Osteoblast (primary cell): ENCODE measurements around the gene MLN. TPM values are rescaled to one million over a fixed set of nuclear protein-coding genes. Genes with fewer than 3 reads are reported as not detected.
A peak's percentile ranks its signal among the peaks of the same experiment; 100 is the strongest.

Experiments
- DNase-seq: peaks from one replicate; pipeline ENCODE4 v3.0.0; 2011; ENCODE audit warnings: low spot score, mixed read lengths; ENCODE audit not compliant: insufficient read length; ENCODE audit errors: missing footprints
- H2AFZ ChIP-seq: 2 replicates; pipeline ENCODE4 v1.6.0; 2011; ENCODE audit warnings: mild to moderate bottlenecking, low read length
- H3K27ac ChIP-seq: 2 replicates; pipeline ENCODE4 v1.5.1; 2011; ENCODE audit warnings: mild to moderate bottlenecking, low read depth, low read length, moderate library complexity
- H3K27me3 ChIP-seq: 2 replicates; pipeline ENCODE4 v1.6.0; 2012; ENCODE audit warnings: mild to moderate bottlenecking, control low read depth, inconsistent platforms, low read length, moderate library complexity; ENCODE audit not compliant: insufficient read depth
- H3K36me3 ChIP-seq: 2 replicates; pipeline ENCODE4 v1.5.1; 2011; ENCODE audit warnings: mild to moderate bottlenecking, low read length, control low read depth, moderate library complexity; ENCODE audit not compliant: insufficient read depth
- H3K4me1 ChIP-seq: 2 replicates; pipeline ENCODE4 v1.5.1; 2011; ENCODE audit warnings: mild to moderate bottlenecking, low read length, control low read depth, moderate library complexity; ENCODE audit not compliant: insufficient read depth
- H3K4me2 ChIP-seq: 2 replicates; pipeline ENCODE4 v1.6.0; 2011; ENCODE audit warnings: mild to moderate bottlenecking, low read length; ENCODE audit not compliant: insufficient read depth
- H3K4me3 ChIP-seq: fragments of 200-600 bp; sonication (generic); 3 replicates; pipeline ENCODE4 v1.5.1; 2012; ENCODE audit warnings: mild to moderate bottlenecking, low read length, inconsistent platforms; ENCODE audit not compliant: insufficient read depth
- H3K79me2 ChIP-seq: 2 replicates; pipeline ENCODE4 v1.6.0; 2012; ENCODE audit warnings: mild to moderate bottlenecking, low read length, control low read depth, inconsistent platforms; ENCODE audit not compliant: insufficient read depth
- H3K9me3 ChIP-seq: 2 replicates; pipeline ENCODE4 v1.5.1; 2011; ENCODE audit warnings: low read depth, low read length, control low read depth
- H4K20me1 ChIP-seq: 2 replicates; pipeline ENCODE4 v1.6.0; 2012; ENCODE audit warnings: mild to moderate bottlenecking, low read length, control low read depth; ENCODE audit not compliant: insufficient read depth
- total RNA-seq: library from RNA; depleted of rRNA; stranded (reverse); fragments of >200 nt; gene quantifications from 2 replicates; pipeline ENCODE4 v1.2.3, GENCODE V29; 2012
- TF ChIP-seq, protein P1 (sequence below): IDR thresholded peaks from 2 replicates; pipeline ENCODE4 v1.5.1; 2011; ENCODE audit warnings: mild to moderate bottlenecking, low read depth, low read length, moderate library complexity; ENCODE audit errors: extremely low read depth

The MLN gene
- total RNA-seq, 1 donor, result not detected

GRCh38 chr6:33766921-33767907 is 36.6 kb downstream of the MLN start:
- no peaks in the 10 kb centered on the region for H3K9me3 ChIP-seq
- H2AFZ ChIP-seq, result no peak overlapping the region
- peaks cover 1% of the 10 kb centered on the region for H3K36me3 ChIP-seq
- peak; percentile 34 for DNase-seq
- H3K27me3 ChIP-seq, result no peaks in the 10 kb centered on the region
- no peaks in the 10 kb centered on the region for H3K79me2 ChIP-seq
- H3K4me2 ChIP-seq, result no peak overlapping the region
- no peaks in the 10 kb centered on the region for H4K20me1 ChIP-seq
- H3K4me1 ChIP-seq, result peaks cover 34% of the 10 kb centered on the region
- no peak overlapping the region for H3K27ac ChIP-seq
- TF ChIP-seq, protein P1, sequence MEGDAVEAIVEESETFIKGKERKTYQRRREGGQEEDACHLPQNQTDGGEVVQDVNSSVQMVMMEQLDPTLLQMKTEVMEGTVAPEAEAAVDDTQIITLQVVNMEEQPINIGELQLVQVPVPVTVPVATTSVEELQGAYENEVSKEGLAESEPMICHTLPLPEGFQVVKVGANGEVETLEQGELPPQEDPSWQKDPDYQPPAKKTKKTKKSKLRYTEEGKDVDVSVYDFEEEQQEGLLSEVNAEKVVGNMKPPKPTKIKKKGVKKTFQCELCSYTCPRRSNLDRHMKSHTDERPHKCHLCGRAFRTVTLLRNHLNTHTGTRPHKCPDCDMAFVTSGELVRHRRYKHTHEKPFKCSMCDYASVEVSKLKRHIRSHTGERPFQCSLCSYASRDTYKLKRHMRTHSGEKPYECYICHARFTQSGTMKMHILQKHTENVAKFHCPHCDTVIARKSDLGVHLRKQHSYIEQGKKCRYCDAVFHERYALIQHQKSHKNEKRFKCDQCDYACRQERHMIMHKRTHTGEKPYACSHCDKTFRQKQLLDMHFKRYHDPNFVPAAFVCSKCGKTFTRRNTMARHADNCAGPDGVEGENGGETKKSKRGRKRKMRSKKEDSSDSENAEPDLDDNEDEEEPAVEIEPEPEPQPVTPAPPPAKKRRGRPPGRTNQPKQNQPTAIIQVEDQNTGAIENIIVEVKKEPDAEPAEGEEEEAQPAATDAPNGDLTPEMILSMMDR, result no peak
- no peak overlapping the region for H3K4me3 ChIP-seq

- peak; percentile 41 for DNase-seq
- H3K27me3 ChIP-seq, result no peaks in the 10 kb centered on the region
- no peaks in the 10 kb centered on the region for H3K9me3 ChIP-seq
- no peaks in the 10 kb centered on the region for H3K79me2 ChIP-seq
- no peak overlapping the region for H3K4me2 ChIP-seq
- no peaks in the 10 kb centered on the region for H3K36me3 ChIP-seq
- TF ChIP-seq, protein P1, result no peak
- H3K4me1 ChIP-seq, result peaks cover 16% of the 10 kb centered on the region
- no peak overlapping the region for H3K27ac ChIP-seq
- no peaks in the 10 kb centered on the region for H4K20me1 ChIP-seq
- H2AFZ ChIP-seq, result no peak overlapping the region
- no peak overlapping the region for H3K4me3 ChIP-seq
These were observed 38.4 kb downstream of the MLN start for GRCh38 chr6:33765368-33765767.

DNA sequence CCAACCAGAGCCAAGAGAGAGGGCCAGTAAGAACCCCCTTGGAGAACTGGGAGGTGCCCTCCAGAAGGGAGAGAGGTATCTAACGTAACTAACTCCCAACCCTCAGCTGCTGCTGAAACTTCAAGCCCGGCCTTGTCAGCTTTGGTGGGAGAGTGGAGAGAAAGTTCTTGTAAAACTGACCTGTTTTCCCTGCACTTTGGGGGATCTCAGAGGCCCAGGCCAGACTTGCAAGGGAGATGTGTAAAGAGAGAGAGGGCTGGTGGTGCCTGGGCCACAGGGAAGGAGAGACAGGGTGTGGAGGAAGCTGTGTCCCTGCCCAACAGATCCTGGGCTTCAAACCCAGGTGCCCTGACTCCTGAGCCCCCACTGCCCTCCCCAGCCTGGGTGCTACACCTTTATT is 39.8 kb downstream of the MLN start:
- Histone ChIP-seq H3K79me2 (no peaks in the 10 kb centered on the region), H3K36me3 (no peaks in the 10 kb centered on the region), H3K27ac (no peak overlapping the region), H3K9me3 (no peaks in the 10 kb centered on the region), H3K27me3 (no peaks in the 10 kb centered on the region), H4K20me1 (no peaks in the 10 kb centered on the region), H3K4me1 (peaks cover 12% of the 10 kb centered on the region), H2AFZ (no peak overlapping the region), H3K4me3 (no peak overlapping the region), H3K4me2 (no peak overlapping the region)
- TF ChIP-seq, protein P1, result no peak
- peak; percentile 68 for DNase-seq

DNA sequence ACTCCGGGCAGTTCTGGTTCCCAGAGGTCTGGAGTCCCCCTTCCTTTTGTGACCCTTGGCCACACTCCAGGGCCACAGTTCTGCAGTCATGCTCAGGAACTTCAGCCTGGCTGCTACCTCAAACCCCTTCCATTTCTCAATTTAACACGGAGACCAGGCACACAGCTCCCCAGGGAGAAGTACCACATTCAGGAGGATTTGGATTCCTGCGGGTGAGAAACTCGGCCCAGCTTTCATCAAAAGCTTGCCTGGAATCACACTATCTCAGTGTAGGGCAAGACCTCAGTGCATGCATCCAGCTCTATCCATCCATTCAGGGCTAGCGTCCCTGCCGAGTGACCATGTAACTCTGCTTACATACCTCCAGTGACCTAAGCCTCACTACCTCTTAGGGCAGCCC is 40.3 kb downstream of the MLN start:
- no peaks in the 10 kb centered on the region for H4K20me1 ChIP-seq
- peak; percentile 19 for DNase-seq
- no peak overlapping the region for H3K27ac ChIP-seq
- TF ChIP-seq, protein P1, result no peak
- H3K79me2 ChIP-seq, result no peaks in the 10 kb centered on the region
- no peaks in the 10 kb centered on the region for H3K9me3 ChIP-seq
- no peaks in the 10 kb centered on the region for H3K27me3 ChIP-seq
- no peak overlapping the region for H2AFZ ChIP-seq
- H3K4me1 ChIP-seq, result peaks cover 8% of the 10 kb centered on the region
- H3K4me3 ChIP-seq, result no peak overlapping the region
- H3K4me2 ChIP-seq, result no peak overlapping the region
- H3K36me3 ChIP-seq, result no peaks in the 10 kb centered on the region
